Testis (tissue), 3 donors: Measurements from ENCODE around the gene WNK1. TPM values are rescaled to one million over a fixed set of nuclear protein-coding genes. Genes with fewer than 3 reads are reported as not detected.

Source experiments
- DNase-seq: peaks from one replicate; pipeline ENCODE4 v3.0.0-alpha.2; 2019
- H3K27ac ChIP-seq, 2 donors: fragments of 200-600 bp; sonication (generic); one replicate each; pipeline ENCODE4 v1.5.1; 2019
- H3K27me3 ChIP-seq: fragments of 200-600 bp; sonication (generic); one replicate; pipeline ENCODE4 v1.5.1; 2019
- H3K36me3 ChIP-seq: fragments of 200-600 bp; sonication (generic); one replicate; pipeline ENCODE4 v1.5.1; 2017; ENCODE audit warnings: low read depth; ENCODE audit errors: missing control alignments
- H3K4me1 ChIP-seq: fragments of 200-600 bp; sonication (generic); one replicate; pipeline ENCODE4 v1.5.1; 2019
- H3K4me3 ChIP-seq, 2 donors: fragments of 200-600 bp; sonication (generic); one replicate each; pipeline ENCODE4 v1.5.1; 2017 to 2019
- H3K9me3 ChIP-seq: fragments of 200-600 bp; sonication (generic); one replicate; pipeline ENCODE4 v1.5.1; 2017
- CTCF ChIP-seq, 3 experiments: fragments of 450-650 bp in 2 of 3; fragments of 200-600 bp in 1 of 3; sonication (generic) in 1 of 3; IDR thresholded peaks; one replicate each; pipeline ENCODE4 v1.5.1; 2016 to 2019; ENCODE audit warnings: antibody characterized with exemption in 3 of 3, mild to moderate bottlenecking in 2 of 3, moderate library complexity in 1 of 3
- POLR2A ChIP-seq: fragments of 450-650 bp; IDR thresholded peaks from one replicate; pipeline ENCODE4 v1.6.1; 2017; ENCODE audit warnings: antibody characterized with exemption, mild to moderate bottlenecking, moderate library complexity
- WGBS, 2 donors: methylation state at CpG; one replicate each; pipeline ENCODE4 v1.1.5; 2018; 5-methylcytosine and 5-hydroxymethylcytosine counted together
- intact Hi-C: fragments of 100-400 bp; cut with DNase I; formaldehyde crosslinking; loops from one replicate; pipeline ENCODE4 v1.15.1; 2023; ENCODE audit warnings: low total_unique reads
- polyA plus RNA-seq: library from polyadenylated mRNA; stranded (reverse); fragments of 350-450 nt; fragmentation: Illumina TruSeq; extraction: RNeasy Lipid Tissue Mini Kit (QIAGEN cat#74804); gene quantifications from one replicate; pipeline ENCODE4 v1.2.3, GENCODE V29; 2014; ENCODE audit warnings: low read depth, low replicate concordance; ENCODE audit not compliant: insufficient read depth
- total RNA-seq, 2 donors: library from RNA; depleted of rRNA; stranded (reverse); fragments of >200 nt; gene quantifications; one replicate each; pipeline ENCODE4 v1.2.3, GENCODE V29; 2016

Gene WNK1
- total and polyA plus RNA-seq, 3 donors from 2014 or later, result 152 to 276 (median 259) TPM

GRCh38 chr12:720231-720941, 32.0 kb upstream of the WNK1 start:
- WGBS, 2 donors, result 83 to 87% methylated on average over 9 of the region's 9 CpGs
- TF ChIP-seq POLR2A (no peak), CTCF (IDR thresholded peaks at IDR 0.05) (no peak)
- H3K4me1 ChIP-seq, result no peaks in the 10 kb centered on the region
- intact Hi-C loops, result no loop called here
- H3K4me3 ChIP-seq, result no peak overlapping the region
- H3K27ac ChIP-seq, result no peak overlapping the region
- no peak for DNase-seq
- H3K9me3 ChIP-seq, result no peaks in the 10 kb centered on the region
- no peaks in the 10 kb centered on the region for H3K27me3 ChIP-seq
- no peaks in the 10 kb centered on the region for H3K36me3 ChIP-seq

GRCh38 chr12:724194-724855, 28.1 kb upstream of the WNK1 start:
- Histone ChIP-seq H3K4me3 (no peak overlapping the region), H3K27ac (no peak overlapping the region), H3K36me3 (no peaks in the 10 kb centered on the region), H3K9me3 (no peaks in the 10 kb centered on the region), H3K27me3 (no peaks in the 10 kb centered on the region), H3K4me1 (no peaks in the 10 kb centered on the region)
- TF ChIP-seq POLR2A (no peak), CTCF (IDR thresholded peaks at IDR 0.05) (no peak)
- 77 to 82% methylated on average over 6 of the region's 6 CpGs for WGBS, 2 donors
- DNase-seq, result no peak
- intact Hi-C loops, result no loop called here

GRCh38 chr12:725076-725475, 27.3 kb upstream of the WNK1 start:
- Histone ChIP-seq H3K27me3 (no peaks in the 10 kb centered on the region), H3K4me3 (no peak overlapping the region), H3K9me3 (no peaks in the 10 kb centered on the region), H3K27ac (no peak overlapping the region), H3K36me3 (no peaks in the 10 kb centered on the region), H3K4me1 (no peaks in the 10 kb centered on the region)
- WGBS, 2 donors, result 96 to 100% methylated on average over 2 of the region's 2 CpGs
- DNase-seq, result no peak
- intact Hi-C loops, result no loop called here
- TF ChIP-seq POLR2A (no peak), CTCF (IDR thresholded peaks at IDR 0.05) (no peak)

GRCh38 chr12:726281-727140, 25.9 kb upstream of the WNK1 start:
- no peak for DNase-seq
- TF ChIP-seq CTCF (IDR thresholded peaks at IDR 0.05) (no peak), POLR2A (no peak)
- no peaks in the 10 kb centered on the region for H3K4me1 ChIP-seq
- 66 to 77% methylated on average over 5 of the region's 5 CpGs for WGBS, 2 donors
- H3K36me3 ChIP-seq, result no peaks in the 10 kb centered on the region
- H3K9me3 ChIP-seq, result no peaks in the 10 kb centered on the region
- H3K27me3 ChIP-seq, result no peaks in the 10 kb centered on the region
- no peak overlapping the region for H3K27ac ChIP-seq
- intact Hi-C loops, result no loop called here
- H3K4me3 ChIP-seq, result no peak overlapping the region
